Right kidney (tissue), 1 donor: ENCODE results near the gene RCC2.

Experiments
- DNase-seq: peaks from one replicate; pipeline ENCODE4 v3.0.0-alpha.2; 2016

Gene RCC2

DNA sequence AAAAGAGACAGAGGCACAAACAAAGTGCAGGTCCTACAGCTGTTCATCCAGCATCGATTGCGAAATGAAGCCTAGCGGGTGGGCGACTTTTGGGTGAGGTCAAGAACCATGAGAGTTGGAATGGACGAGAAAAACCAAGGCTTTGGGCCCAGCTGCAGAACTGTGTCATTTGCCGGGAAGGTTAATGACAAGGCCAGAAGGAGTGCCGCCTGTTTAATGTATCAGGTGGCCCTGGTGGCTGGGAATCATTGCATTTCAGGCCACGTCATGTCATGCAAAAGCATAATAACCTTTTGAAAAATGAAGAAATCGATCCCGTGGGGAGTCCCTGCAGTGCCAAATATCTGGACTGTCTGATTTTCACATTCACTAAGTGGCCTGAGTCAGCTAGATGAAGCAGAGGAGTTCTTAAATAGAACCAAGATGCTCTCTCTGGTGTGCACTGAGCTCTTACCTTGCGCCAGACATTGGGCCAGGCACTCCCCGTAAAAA, 8.1 kb upstream of the RCC2 start:
- no peak for DNase-seq

DNA sequence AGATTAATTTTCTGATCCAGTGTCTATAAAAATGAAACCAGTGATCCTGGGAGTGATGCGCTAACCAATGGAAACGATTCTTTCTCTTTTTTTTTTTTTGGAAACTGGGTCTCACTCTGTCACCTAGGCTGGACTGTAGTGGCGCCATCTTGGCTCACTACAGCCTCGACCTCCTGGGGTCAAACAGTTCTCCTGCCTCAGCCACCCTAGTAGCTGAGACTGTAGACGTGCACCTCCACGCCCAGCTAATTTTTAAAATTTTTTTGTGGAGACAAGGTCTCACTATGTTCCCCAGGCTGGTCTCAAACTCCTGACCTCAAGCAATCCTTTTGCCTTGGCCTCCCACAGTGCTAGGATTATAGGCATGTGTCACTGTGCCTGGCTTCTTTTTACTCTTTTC, 3.4 kb upstream of the RCC2 start:
- DNase-seq = no peak

DNA sequence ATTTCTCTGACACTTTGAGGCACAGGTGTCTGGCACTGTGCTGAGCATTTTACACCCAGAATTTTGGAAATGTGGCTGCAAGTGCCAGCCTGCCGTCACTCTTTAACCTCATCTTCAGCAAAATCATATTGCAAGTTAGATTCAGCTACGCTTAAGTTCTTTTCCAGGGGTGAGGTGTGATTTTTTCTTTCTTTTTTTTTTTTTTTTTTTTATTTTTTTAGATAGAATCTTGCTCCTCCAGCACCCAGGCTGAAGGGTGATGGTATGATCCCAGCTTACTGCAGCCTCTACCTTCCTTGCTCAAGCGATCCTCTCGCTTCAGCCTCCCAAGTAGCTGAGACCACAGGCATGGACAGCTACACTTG, 2.5 kb upstream of the RCC2 start:
- no peak for DNase-seq

DNA sequence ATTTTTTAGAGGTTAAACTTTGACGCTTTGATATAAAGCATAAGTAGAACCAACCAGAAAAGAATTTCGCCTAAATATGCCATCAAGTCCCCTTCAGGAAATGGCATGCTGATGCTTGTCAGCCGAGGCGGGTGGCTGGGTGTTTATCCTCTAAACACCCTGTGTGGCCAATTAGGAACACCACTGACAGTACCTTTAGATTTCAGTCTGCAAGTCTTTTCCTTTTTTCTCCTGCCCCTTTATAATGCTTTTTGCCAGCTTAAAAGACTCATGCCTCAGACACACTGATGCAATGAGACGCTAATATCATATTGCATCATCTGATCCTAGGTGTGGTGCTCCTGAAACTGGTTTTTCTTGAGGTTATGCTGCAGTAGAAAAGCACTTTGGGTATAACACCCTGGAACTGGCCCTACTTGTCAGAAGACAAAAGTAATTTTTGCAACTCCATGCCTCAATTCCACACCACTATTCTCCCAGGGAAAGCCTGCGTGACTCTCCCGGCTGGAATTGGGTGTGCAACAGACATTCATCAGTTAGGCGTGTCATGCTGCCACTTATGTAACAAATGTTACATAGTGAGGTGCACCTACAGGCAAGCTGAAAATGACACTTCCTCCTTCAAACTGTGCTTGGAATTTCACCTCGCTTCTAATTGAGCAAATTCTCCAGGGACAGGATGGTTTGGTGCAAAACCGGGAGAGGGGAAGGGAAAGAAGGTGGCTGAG, 2.0 kb upstream of the RCC2 start:
- no peak for DNase-seq

DNA sequence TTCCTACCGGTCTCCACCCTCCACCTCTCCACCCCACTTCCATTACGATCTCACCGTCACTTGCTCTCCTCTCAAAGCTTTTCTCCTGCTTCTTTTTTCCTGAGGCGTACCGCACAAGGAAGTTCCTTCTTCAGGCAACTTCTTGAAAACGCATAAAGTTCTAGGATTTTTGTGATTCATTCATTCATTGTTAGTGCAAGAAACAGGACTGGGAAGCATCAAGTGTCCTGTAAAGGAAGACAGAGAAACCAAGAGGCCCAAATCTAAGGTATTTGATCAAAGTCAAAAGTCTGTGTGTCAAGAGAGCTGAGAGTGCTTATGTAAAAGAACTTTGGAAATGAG, 1.3 kb upstream of the RCC2 start:
- no peak for DNase-seq

DNA sequence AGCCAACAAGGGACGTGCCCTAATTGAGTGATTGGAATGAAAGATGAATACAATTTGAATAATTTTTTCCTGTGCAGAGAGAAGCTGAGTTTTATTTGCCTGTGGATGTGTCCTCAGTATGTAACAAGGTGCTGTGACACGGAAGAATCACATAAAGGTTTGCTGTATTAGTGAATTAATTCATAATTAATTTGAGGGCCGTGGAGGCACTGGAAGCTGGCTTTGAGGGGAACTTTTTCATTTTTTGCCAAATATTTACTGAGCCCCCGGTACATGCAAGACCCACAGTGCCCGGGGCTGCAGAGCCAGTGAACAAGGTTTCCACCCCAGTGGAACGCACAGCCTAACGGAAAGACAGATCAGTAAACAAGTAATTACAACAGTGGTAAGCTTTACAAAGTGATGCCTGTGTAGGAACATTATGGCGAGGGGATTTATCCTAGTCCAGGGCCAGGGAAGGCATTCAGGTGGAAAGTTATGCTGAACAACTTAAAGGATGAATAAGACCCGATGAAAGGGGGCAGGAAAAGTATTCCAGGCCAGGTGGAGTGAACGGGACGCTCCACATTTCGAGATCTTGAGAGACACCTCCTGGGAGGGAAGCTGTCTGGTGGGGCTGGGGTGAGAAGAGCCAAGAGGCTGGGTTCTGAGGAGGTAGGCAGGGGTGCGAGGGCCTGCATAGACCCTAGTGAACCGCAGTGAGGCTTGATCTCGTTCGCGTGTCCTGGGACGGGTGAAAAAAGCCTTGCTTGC, 773 bp upstream of the RCC2 start:
- no peak for DNase-seq

DNA sequence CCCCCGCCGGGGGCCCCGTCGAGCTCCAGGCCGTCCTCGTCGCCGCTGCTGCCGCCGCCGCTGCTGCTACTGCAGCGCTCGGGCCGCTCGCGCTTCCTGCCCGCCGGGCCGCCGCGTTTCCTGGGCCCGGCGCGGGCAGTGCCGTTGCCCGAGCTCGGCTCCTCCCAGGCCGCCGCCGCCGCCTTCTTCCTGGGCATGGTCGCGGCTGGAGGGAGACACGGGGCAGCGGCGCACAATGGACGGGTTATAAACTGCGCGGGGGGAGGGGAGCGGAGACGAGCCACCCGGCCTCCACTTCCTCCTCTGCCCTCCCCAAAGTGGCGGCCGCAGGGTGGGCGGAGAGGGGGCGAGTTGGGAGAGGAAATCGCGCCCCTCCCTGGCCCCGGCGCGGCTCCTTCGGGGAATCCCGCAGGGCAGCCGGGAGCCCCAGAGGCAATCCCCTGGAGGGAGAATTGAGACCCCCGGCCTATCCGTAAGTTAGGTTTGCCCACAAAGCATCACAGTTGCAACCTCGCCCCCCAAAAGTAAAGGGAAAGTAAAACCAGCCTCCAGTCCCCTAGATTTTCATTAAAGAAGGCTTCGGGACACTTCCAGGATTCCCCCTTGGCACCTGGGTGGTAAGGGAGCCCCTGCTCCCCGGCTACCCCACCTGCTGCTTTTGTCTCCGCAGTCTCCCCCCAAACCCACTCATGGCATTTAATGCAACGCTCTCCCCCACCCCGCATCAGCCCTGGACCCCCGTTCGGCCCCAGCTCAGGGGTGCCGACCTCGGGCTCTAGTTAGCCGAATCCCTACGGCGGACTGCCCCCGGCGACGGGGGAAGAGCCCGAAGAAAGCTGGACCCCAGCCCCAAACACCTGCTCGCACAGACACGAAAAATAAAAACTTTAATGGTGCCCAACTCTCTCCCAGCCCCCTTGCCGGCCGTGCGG, 893 bp downstream of the RCC2 start:
- peak; percentile 75 for DNase-seq

DNA sequence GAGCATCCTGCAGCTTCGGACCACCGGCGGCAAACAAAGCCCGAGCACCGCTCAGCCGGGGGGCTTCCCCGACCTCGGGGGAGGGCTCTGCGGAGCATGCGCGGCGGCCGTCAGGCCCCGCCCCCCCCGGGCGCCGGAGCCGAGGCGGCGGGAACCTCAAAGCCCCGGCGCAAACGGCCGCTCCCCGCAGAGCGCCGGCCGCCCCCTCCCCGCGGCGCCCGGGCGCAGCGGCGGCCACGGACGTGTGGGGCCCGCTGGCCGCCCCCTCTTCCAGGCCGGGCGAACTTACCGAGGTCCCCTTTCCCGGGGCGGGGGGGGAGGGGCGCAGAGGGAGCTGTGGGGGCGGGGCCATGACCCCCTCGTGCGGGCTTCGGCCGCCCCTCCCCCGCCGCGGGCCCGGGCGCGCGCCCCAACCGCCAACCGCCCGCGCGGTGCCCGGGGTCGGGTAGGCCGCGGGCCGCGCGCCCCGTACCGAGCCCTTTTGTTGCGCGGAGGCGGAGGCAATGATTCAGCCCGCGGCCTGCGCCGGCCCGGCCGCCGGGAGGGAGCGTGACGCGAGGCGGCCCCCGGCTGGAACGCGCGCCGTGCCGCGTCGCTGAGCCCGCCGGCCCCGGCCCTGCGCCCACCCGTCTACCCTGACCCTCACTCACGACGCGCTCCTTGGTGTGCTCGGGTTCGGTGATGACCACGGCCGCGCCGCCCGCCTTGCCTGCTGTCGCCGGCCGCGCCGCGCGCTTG, 1.7 kb downstream of the RCC2 start:
- DNase-seq = no peak

DNA sequence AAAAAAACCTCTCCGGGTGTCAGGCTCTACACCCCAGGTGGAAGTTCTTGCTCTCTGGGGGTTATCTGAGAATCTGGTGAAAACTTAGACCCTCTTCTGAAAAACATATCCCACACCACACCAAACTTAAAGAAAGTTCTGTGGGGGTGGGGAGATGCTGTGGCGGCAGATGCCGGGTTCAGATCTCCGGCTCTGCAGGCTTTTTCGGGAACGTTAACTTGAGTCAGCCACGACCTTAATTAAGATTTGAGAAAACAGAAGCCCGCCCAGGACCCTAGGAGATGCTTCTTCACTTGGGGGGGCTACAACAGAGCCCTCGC, 2.3 kb downstream of the RCC2 start:
- peak; percentile 73 for DNase-seq

DNA sequence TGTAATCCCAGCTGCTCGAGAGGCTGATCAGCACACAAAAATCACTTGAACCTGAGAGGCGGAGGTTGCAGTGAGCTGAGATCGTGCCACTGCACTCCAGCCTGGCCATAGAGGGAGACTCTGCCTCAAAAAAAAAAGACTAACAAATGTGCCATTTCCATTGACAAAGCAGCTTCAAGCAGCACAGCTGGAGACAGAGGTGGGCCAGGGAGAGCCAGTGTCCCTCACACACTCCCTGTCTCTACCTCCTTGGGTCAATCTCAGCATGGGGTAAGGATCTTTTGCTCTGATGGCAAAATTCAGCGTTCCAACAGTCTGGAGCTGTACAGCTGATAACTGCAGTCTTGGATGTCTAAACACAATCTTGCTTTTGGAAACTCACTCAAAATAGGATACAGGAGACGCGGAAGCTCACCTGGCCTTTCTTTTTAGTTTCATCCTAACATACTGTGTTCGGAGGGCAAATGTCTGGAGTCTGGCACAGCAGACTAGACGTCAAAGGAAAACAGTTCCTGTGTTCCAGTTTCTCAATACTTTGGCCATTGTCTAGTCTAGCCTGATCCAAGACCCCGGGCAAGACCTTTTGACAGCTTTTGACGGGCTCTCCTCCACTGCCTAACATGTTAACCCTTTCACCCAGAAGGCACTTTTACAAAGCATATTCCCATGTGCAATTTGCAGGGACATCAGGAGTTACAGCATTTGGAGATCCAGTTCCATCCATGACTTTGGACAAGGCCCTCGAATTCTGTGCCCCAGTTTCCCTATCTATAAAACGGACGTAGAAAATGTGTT, 2.9 kb downstream of the RCC2 start:
- no peak for DNase-seq

DNA sequence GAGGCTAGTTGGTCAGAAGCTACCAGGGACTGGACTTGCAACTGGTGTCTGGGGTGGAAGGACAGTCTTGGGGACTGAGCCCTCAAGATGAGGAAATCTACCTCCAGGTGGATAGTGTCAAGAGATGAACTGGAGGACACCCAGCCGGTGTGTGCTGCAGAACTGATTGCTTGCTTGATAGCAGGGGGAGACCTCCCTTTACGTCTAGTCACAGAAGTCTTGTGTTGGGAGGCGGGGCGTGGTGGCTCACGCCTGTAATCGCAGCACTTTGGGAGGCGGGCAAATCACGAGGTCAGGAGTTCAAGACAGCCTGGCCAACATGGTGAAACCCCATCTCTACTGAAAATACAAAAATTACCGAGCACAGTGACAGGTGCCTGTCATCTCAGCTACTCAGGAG, 4.9 kb downstream of the RCC2 start:
- no peak for DNase-seq

DNA sequence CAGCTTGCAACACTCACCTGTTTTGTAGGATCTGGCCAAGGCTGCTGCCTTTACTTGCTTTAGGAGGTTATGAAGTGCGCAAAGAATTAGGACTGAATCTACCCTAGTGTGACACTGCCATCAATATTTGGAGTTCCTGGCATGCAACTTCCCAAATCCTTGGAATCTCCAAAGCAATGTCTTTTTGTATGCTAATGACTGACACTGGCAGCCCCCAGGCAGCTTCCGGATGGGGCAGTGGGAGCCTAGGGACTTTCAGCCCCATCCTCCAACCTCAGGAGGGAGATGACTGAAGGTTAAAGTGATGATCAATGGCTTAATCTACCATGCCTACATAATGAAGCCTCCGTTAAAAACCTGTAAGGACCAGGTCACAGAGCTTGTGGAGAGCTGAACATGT, 5.5 kb downstream of the RCC2 start:
- DNase-seq = no peak

DNA sequence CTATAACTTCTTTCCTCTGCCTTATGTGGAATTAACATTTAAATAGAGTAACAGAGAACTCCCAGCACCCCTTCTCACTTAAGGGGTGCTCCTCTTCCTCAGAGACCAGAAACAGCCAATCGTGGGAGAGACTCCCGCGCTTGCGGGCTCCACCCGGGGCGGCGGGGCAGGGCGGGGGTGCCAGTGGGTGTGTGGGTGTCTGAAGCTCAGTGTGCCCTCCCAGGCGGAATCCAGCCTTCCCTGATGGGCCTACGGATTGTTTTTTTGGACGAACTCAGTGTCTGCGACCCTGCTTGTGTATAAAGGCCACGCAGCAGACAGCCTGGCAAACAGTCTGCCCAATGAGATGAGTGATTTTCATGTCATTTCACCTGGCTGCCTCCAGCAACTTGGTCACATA, 6.2 kb downstream of the RCC2 start:
- no peak for DNase-seq

DNA sequence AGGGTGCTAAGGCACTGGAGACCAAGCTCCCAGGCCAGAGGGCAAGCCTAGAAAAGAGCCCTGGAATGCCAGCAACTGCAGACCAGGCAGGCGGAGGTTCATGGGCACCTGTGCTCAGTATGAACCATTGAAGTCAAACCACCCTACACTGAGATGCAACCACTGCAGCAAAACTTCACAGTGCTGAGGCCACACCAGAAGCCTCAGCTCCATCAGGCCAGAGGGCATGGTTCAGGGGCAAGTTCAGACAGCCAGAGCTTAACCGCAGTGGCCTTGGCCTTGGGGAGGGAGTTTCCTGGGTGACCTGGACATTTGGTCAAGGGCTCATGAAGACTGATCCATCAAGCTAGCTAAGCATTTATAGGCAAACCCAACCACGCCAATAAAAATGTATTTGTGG, 7.1 kb downstream of the RCC2 start:
- DNase-seq = no peak

DNA sequence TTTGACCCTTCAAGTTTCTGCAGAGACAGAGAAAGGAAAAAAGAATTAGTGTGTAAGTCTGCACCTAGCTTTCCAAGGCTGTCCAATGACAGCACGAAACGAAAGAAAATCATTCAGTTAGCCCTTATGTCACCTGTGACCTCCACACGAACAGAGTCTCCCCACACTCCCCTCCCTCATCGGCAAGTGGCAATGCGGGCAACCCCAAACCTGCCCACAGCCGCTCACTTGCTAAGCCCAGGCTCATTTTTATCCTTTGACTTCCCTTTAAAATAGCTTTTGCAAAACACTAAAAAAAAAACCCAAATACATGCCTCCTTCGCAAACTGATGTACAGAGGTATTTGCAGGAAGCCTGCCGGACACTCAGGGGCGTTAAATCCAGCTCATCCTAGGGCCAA, 10.3 kb downstream of the RCC2 start:
- DNase-seq = no peak

DNA sequence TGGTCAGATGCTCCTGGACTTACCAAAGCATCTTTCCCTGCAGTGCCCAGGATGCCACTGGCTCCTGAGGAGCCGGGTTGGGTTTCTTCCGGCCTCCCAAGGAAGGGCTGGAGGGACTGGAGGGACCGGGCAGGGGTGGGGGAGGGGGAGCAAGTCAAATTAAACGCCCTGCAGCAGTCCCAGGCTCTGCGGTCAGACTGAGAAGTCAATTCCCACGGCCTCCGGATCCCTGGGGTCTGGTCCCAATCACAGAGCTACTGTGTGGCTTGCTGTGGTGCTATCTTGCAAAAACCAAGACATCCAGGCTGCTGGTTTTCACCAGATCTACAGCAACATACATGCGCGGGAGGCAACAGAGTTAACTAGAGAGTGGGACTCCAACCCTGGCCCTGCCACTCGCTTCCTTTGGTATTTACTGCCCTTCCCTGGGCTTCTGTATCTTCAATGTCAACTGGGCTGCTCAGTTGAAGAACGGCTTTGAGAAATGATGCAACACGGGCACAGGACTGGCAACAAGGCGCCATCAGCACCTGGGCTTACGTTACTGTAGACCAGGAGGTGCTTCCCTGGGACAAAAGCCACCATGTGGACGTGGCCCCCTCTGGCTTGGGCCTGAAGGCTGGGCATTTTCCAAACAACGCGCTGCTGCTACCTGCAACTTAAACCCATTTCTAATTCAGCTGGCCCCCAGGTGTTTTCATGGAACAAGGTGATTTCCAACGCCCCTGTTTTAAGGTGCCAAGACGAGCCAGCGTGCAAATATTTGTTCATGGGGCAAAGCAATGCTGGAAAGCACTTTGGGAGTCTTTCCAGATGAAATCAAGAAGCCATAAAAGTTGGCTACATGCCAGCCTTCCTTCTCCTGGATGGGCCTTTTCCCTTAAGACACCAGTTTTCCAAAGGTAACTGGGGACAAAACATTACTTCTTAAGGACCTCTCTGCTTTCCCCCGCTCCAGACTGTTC, 11.5 kb downstream of the RCC2 start:
- DNase-seq = no peak

DNA sequence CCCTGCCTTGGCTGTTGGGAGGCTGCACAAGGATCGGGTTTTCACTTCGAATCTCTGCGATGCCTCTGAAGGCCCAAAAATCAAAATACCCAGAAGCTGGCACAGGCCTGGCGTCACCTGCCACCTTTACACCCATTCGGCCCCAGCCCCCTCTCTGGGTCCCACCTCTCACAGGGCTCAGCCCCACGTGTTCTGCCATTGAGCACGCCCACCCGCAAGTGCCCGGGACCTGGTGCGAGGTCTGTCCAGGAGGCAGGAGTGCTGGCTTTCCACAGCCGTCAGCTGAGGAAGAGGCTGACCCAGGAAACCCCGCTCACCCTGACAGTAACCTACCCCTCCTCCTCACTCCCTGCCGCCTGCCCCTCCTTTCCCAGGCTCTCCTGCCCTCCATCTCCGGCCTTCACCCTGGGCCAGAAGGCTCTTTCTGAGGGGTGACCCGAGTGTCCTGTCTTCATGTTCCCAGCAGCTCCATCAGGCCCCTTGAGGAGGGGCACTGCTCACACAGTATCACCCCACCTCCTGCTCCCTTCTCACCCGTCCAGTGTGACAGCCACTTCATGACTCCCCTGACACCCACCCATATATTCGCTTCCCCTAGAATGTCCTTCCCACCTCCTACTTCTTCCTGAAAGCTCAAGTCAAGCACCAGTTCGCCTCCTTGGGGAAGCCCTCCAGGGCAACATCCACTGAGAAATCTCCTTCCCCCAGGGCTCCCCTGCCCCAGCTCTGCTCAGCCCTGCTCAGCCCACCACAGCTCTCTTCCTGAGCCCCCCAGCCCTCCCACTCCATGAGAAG, 13.5 kb downstream of the RCC2 start:
- no peak for DNase-seq

DNA sequence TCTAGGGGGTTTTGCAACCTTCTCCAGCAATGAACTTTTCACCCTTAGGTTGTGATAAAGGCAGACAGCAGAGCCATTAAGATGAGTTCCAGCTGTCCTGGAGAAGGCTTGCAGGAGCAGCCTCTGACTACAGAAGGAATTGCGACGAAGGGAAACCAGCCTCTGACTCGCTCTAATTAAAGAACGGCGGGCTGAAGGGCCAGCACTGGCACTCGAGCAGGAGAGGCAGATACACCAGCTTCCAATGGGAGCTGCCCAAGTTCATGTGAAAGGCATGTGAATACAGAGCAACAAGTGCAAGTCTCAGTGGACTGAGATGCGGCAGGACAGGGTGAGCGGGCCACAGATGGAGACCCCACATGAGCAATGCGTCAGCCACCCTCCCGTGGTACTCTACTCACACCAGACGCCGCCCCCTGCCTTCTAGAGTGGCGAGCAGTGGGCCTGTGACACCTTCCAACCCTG, 15.7 kb downstream of the RCC2 start:
- no peak for DNase-seq

DNA sequence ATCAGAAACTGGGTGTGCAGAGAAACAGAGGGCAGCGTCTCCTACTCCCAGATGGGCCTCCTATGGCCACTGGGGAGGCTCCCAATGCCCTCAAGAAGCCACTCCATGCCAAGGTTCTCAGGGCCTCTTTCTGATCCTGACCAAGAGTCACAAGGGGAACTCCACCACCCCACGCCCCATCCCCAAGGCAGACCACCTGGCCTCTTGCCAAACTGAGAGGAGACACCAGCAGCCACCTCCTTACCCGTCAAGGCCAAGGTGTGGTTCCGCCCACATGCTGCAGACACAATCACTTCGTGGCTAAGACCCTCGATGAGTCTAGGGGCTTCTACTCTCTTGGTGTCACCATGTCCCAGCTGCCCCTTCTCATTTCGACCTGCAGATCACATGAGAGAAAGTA, 17.0 kb downstream of the RCC2 start:
- DNase-seq = no peak
